HG02840 (cell line): ENCODE results near the gene SLC12A5.
"Not testable (repeated sequence)": the region's sequence is repeated elsewhere in the genome, so short reads cannot be mapped to it uniquely, and the experiment has no call there.

Experiments
- ATAC-seq: cut with Tn5 transposase; IDR thresholded peaks from one replicate; pipeline ENCODE4 v1.9.1; 2021; ENCODE audit warnings: mild to moderate bottlenecking, moderate library complexity, moderate number of reproducible peaks; ENCODE audit not compliant: unreplicated experiment, low FRiP score

Gene SLC12A5

DNA sequence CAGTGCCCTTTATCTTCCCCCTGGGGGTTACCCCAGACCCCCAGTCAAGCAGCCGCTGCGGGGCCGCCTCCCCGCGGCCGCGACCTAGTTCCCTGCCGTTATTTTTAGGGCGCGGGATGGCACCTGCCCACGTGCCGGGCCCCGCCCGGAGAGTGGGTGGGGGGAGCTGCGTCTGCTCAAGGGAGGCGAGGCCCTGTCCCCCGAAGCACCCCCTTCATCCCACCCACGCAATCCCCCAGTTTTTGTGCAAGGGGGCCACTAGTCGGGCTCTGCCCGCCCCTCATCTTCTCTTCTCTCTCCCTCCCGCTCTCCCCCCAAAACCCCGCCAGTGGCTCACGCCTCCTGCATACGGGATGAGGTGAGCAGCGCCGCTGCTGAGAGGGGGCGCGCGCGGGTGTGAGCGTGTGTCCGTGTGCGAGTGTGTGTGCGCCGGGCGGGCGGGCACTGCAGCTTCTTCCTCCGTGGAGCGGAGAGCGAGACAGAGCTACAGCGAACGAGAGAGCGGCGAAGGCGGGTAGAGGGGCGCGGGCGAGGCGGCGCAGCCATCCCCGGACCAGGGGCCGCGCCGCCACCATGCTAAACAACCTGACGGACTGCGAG lies at the start of gene SLC12A5:
Gene SLC12A5, plus strand, starts transcription at position 444 of the 600 bp plus-strand sequence. Its CDS starts 130 bp downstream, at position 574.
- ATAC-seq: no peak

DNA sequence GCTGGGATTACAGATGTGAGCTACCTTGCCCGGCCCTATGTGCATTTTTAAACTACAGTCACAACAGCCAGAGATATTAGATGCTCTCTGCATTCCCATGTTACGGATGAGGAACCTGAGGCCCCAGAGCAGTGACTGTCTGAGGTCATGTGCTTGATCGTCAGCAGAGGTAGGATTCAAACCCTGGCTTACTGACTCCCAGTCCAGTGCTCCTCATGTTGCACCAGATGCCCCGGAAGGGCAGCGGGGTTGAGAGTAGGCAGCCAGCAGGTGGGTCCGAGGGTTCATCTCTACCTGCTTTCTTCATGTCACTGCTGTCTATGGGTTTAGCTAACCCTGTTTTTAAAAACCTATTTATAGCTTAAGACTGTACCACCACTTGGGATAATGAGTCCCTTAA lies 47.8 kb upstream of the SLC12A5 start:
- ATAC-seq: no peak

DNA sequence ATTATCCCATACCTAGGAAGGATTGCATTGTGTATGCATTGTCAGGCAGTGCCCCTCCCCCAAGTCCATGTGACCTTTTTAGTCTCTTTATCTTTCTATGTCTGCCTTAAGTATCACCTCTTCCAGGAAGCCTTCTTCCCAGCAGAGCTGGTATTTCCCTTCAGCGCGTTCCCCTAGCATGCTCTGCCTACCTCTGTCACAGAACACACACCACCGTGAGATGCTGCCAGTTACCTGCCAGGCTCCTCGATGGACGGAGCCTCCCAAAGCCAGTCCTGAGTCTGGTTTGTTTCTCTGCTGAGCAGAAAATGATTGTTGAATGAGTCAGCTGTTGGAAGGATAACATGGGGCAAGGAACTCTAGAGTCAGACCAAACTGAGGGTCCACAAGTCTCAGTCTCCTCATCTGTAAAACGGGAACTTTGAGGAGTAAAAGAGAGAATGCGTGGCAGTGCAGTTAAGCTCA lies 45.7 kb upstream of the SLC12A5 start:
- ATAC-seq: no peak

DNA sequence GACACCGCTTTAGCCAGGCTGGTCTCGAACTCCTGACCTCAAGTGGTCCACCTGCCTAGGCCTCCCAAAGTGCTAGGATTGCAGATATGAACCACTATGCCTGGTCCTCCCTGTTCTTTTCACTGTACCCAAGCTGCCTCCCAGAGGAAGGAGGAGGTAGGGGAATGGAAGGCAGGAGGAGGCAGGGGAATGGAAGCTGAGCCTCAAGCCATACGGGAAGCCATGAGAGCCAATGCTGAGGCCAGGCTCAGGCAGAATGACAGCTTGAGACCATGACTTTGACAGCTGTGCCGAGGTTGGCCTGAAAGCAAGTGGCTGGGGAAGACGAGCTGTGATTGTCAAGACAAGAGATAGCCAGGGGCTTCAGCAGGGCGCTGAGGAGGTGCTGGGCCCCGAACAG lies 43.4 kb upstream of the SLC12A5 start:
- no peak for ATAC-seq

DNA sequence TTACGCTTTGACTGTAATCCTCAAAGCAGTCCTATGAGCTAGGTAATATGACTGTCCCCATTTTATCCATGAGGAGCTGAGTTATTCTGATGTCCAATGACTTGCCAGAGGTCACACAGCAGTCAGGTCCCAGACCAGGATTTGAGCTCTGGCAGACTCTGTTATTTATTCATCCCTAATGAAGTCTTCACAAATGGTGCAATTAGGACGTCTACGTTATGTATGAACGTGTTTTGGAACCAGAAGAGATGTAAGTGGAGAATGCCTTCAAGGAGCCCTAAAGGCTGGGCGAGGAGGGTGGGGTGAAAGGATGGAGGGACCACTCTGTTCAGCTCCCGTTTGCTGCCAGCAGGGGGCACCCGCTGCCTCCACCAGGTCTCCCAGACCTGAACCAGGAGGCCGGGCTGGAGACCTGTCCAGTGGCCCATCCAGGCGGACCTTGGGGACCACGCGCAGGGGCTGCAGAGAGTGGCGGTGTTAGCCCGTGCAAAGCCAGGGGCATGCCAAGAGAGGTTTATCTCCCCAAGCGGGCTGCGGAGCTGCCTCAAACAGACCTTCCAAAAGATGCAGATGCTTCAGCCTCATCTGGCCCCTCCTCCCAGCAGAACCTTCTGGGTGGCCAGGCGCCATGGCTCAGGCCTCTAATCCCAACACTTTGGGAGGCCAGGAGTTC lies 41.8 kb upstream of the SLC12A5 start:
- no peak for ATAC-seq

DNA sequence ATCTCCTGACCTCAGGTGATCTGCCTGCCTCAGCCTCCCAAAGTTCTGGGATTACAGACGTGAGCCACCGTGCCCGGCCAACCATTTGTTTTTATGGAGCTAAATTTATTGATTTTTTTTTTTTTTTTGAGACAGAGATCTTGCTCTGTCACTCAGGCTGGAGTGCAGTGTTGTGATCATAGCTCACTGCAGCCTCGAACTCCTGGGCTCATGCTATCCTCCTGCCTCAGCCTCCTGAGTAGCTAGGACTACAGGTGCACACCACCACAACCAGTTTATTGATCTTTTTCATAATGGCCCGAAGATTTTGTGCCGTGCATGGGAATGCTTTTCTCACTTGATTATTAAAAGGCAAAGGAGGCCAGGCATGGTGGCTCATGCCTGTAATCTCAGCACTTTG lies 40.2 kb upstream of the SLC12A5 start:
- not testable (repeated sequence) for ATAC-seq

DNA sequence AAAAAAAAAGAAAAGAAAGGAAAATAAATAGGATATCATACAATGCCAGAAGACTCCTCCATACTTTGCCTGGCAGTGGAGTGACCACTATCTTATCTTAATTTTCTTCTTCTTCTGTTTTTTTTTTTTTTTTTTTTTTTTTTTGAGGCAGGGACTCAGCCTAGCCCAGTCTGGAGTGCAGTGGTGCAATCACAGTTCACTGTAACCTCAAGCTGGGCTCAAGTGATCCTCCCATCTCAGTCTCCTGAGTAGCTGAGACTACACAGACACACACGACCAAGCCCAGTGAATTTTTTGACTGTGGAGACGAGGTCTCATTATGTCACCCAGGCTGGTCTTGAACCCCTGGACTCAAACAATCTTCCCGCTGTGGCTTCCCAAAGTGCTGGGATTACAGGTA lies 37.4 kb upstream of the SLC12A5 start:
- ATAC-seq: no peak

- no peak for ATAC-seq
These were observed 35.6 kb upstream of the SLC12A5 start for GRCh38 chr20:45993197-45993951.

GRCh38 chr20:45994761-45995493 lies 34.1 kb upstream of the SLC12A5 start:
- no peak for ATAC-seq

- not testable (repeated sequence) for ATAC-seq
These were observed 33.4 kb upstream of the SLC12A5 start for GRCh38 chr20:45995495-45996097.

GRCh38 chr20:45997187-45997586 lies 31.8 kb upstream of the SLC12A5 start:
- ATAC-seq: no peak

DNA sequence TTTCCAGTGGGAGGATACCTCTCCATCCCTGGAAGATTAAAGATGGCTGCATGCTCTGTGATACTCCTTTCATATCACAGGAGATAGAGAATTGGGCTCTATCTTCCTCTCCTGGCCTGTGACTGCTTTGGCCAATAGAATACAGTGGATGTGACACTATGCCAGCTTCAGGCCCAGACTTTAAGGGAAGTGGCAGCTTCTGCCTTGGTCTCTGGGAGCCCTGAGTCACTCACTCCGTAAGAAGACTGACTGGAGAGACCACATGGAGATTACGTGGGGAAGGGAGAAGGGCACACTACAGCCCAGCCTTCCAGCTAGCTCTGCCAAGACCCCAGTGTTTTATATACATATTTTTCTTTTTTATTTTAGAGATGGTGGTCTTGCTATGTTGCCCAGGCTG lies 30.7 kb upstream of the SLC12A5 start:
- no peak for ATAC-seq

- ATAC-seq: no peak
These were observed 30.3 kb upstream of the SLC12A5 start for GRCh38 chr20:45998761-45999160.

DNA sequence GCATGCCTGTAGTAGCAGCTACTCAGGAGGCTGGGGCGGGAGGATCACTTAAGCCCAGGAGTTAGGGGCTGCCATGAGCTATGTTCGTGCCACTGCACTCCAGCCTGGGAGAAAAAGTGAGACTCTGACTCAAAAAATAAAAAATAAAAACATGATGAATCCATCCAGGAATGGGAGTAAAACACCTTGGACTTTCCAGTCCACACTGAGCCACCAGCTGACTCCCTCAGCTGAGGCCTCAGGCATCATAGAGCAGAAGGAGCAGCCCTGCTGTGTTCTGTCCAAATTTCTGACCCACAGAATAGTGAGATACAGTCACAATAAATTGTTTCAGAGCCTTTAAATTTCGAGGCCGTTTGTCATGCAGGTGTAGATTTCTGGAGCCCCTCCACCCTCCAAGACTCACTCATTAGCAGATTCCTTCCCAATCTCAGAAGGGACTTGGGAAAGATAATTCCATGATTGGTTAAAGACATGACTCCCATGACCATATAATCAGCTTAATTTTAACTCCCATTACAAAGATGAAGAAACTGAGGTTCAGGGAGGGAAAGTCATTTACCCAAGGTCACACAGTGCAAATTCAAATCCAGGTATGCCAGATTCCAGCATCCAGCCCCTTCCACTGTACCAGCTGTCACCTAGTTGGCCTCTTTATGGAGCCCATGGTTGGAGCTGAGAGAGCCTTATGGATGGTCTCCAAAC lies 29.3 kb upstream of the SLC12A5 start:
- no peak for ATAC-seq

DNA sequence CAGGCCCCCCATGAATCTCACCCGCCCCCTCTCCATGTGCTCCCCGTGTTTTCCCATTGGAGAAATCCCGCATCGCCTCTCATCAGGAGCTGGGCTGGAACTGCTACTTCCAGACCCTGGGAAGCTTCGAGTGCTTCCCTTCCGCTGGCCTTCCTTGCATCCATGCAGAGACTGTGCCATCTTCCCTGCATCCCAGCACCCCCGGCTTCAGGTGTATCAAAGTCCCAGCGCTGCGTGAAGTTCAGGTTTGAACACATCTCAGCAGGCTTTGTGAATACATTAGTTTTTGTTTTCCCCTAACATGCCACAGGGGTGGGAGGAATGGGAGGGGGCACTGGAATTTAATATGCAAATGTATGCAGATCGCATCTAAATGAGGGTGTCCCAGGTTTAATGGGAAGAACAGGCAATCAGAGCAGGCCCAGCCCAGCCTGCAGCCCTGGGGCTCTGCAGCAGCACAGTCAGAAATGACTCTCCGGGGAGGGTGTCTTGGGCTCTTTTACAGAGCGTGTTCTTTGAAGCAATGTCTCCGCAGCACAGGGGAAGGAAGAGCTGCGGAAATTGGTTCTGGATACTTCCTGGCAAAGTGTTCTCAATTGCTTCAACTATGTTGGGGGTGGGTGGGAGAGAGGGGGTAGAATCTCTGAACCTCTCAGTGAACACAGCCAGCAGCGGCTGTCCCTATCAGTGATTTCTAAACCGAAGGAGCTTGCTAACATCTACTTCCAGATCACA lies 28.6 kb upstream of the SLC12A5 start:
- ATAC-seq: no peak

DNA sequence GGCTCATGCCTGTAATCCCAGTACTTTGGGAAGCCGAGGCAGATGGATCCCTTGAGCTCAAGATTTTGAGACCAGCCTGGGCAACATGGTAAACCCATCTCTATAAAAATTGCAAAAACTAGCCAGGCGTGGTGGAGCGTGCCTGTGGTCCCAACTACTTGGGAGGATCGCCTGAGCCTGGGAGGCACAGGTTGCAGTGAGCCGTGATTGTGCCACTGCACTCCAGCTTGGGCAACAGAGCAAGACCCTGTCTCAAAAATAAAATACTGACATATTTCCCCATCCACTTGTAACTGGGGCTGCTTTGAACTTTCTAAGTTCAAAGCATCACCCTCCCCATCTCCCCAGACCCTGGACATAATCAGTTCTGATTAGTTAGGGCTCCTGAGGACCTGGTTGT lies 27.5 kb upstream of the SLC12A5 start:
- ATAC-seq: no peak

GRCh38 chr20:46002008-46002407 lies 27.0 kb upstream of the SLC12A5 start:
- no peak for ATAC-seq

- ATAC-seq: no peak
These were observed 24.8 kb upstream of the SLC12A5 start for GRCh38 chr20:46004187-46004586.

DNA sequence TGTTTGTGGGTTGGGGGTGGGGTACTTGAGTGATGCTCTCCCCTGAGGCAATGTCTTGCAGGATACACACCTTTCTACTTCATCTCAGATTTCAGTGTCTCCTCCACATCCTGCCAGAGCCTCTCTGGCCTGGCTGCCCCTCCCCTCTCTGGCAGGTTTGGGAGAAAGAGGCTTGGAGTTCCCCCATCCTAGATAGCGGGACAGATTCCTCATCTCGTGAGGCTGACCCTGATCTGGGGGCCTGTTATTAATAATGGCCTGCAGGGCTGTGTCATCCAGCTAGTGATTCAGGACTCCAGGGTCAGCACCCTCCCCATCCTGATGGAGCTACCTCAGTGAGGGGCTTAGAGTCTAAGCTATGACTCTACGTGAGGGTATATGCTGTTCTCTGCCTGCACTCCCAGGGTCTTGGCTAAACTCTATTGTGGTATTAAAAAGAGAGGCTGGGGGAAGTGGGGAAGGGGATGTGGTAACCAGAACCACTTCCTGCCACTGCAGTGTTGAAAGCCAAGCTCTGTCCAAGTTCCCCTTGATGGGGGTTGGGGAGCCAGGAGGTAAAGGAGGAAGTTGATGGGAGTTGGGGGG lies 24.0 kb upstream of the SLC12A5 start:
- no peak for ATAC-seq
